PC-9 (cell line): Measurements from ENCODE around the gene MISP. TPM values are rescaled to one million over a fixed set of nuclear protein-coding genes. Genes with fewer than 3 reads are reported as not detected.

Source experiments
- BruUV-seq: library from RNA; stranded (reverse); fragments of 400-500 nt; replicated peaks from 2 replicates; lab custom pipeline; 2021; lab: Mats Ljungman, UMichigan
- CTCF ChIA-PET: fragments of 300-600 bp; sonication (Branson Sonifier 250); formaldehyde crosslinking; loops from one replicate; lab custom pipeline; 2022; ENCODE audit warnings: antibody characterized with exemption; lab: Charles Lee
- POLR2A ChIA-PET: fragments of 300-600 bp; sonication (Branson Sonifier 250); formaldehyde crosslinking; loops from one replicate; lab custom pipeline; 2022; ENCODE audit warnings: antibody characterized with exemption; ENCODE audit not compliant: unreplicated experiment; lab: Charles Lee
- DNase-seq, 2 experiments: peaks; one replicate each; pipeline versions ENCODE4 v3.0.0 to v3.0.0-alpha.2; 2015 to 2022; ENCODE audit warnings: mixed read lengths in 1 of 2
- H2AFZ ChIP-seq: fragments of 200-600 bp; sonication (generic); 2 replicates; pipeline ENCODE4 v1.8.1; 2017; ENCODE audit warnings: antibody characterized with exemption
- H3F3A ChIP-seq: fragments of 200-600 bp; sonication (generic); 2 replicates; pipeline ENCODE4 v1.8.1; 2017; ENCODE audit warnings: antibody characterized with exemption, mild to moderate bottlenecking, low read depth; ENCODE audit not compliant: insufficient read depth
- H3K27ac ChIP-seq: fragments of 200-600 bp; sonication (generic); 2 replicates; pipeline ENCODE4 v1.6.1; 2016; ENCODE audit warnings: mixed run types
- H3K27me3 ChIP-seq: fragments of 200-600 bp; sonication (generic); 2 replicates; pipeline ENCODE4 v1.6.1; 2016; ENCODE audit warnings: low read depth, mixed run types; ENCODE audit not compliant: insufficient read depth
- H3K36me3 ChIP-seq: fragments of 200-600 bp; sonication (generic); 2 replicates; pipeline ENCODE4 v1.6.1; 2016; ENCODE audit warnings: low read depth, mixed run types
- H3K4me1 ChIP-seq: fragments of 200-600 bp; sonication (generic); replicated peaks from 2 replicates; pipeline ENCODE4 v1.6.1; 2016; ENCODE audit warnings: mixed run types; ENCODE audit not compliant: insufficient read depth
- H3K4me2 ChIP-seq: fragments of 200-600 bp; sonication (generic); 2 replicates; pipeline ENCODE4 v1.6.1; 2017; ENCODE audit warnings: mixed run types
- H3K4me3 ChIP-seq: fragments of 200-600 bp; sonication (generic); 2 replicates; pipeline ENCODE4 v1.6.1; 2016; ENCODE audit warnings: mixed run types
- H3K79me2 ChIP-seq: fragments of 200-600 bp; sonication (generic); 2 replicates; pipeline ENCODE4 v1.6.1; 2017; ENCODE audit warnings: low read depth, mixed run types
- H3K9me2 ChIP-seq: fragments of 200-600 bp; sonication (generic); 2 replicates; pipeline ENCODE4 v1.8.1; 2017; ENCODE audit warnings: mild to moderate bottlenecking; ENCODE audit not compliant: insufficient read depth
- H3K9me3 ChIP-seq: fragments of 200-600 bp; sonication (generic); 2 replicates; pipeline ENCODE4 v1.8.1; 2016; ENCODE audit warnings: low read depth; ENCODE audit not compliant: insufficient read depth
- H4K20me1 ChIP-seq: fragments of 200-600 bp; sonication (generic); 2 replicates; pipeline ENCODE4 v1.8.1; 2017; ENCODE audit not compliant: insufficient read depth
- CTCF ChIP-seq: fragments of 200-600 bp; sonication (generic); conservative IDR thresholded peaks from 2 replicates; pipeline ENCODE4 v1.6.1; 2017; ENCODE audit warnings: mixed run types, antibody characterized with exemption, mild to moderate bottlenecking, moderate library complexity
- EZH2 ChIP-seq: fragments of 200-600 bp; sonication (generic); IDR thresholded peaks from 2 replicates; pipeline ENCODE4 v1.8.0; 2017; ENCODE audit warnings: antibody characterized with exemption, low read depth
- intact Hi-C: fragments of 100-400 bp; cut with micrococcal nuclease; formaldehyde crosslinking; loops from one replicate; pipeline ENCODE4 v1.10.0; 2022; ENCODE audit not compliant: unreplicated experiment
- total RNA-seq: library from RNA; stranded (reverse); gene quantifications from 2 replicates; pipeline ENCODE4 v1.2.3, GENCODE V29; 2021

MISP gene
- total RNA-seq, 1 experiment from 2014 or later: 91.6 TPM

- Histone ChIP-seq H3K27ac (no peak overlapping the region), H3K79me2 (no peaks in the 10 kb centered on the region), H3K4me1 (no peaks in the 10 kb centered on the region), H3K9me2 (no peaks in the 10 kb centered on the region), H3F3A (peaks cover 27% of the 10 kb centered on the region; the same call in 1 of the 2 replicates), H2AFZ (no peak overlapping the region), H4K20me1 (0 out of 2 replicates have a peak, but pooled peaks cover 9% of the 10 kb centered on the region), H3K4me2 (no peak overlapping the region), H3K36me3 (0 out of 2 replicates have a peak, but pooled peaks cover 8% of the 10 kb centered on the region), H3K27me3 (no peaks in the 10 kb centered on the region), H3K9me3 (no peaks in the 10 kb centered on the region), H3K4me3 (no peak overlapping the region)
- TF ChIP-seq CTCF: no peak
- TF ChIP-seq EZH2: no peak
- ChIA-PET CTCF (no interaction called here), POLR2A (no interaction called here)
- no peak for DNase-seq
- no TSS peak for BruUV-seq
- intact Hi-C loops: no loop called here
Observed at GRCh38 chr19:765179-765738, 14.3 kb downstream of the MISP start.

- no peaks in the 10 kb centered on the region for H3K9me2 ChIP-seq
- ChIA-PET CTCF (no interaction called here), POLR2A (no interaction called here)
- no peak overlapping the region for H2AFZ ChIP-seq
- no peaks in the 10 kb centered on the region for H3K4me1 ChIP-seq
- no peaks in the 10 kb centered on the region for H3K9me3 ChIP-seq
- peaks cover 37% of the 10 kb centered on the region; the same call in 1 of the 2 replicates for H3F3A ChIP-seq
- intact Hi-C loops: no loop called here
- no peak overlapping the region for H3K4me2 ChIP-seq
- TF ChIP-seq CTCF (no peak), EZH2 (no peak)
- no peak overlapping the region for H3K27ac ChIP-seq
- 0 out of 2 replicates have a peak, but pooled peaks cover 7% of the 10 kb centered on the region for H4K20me1 ChIP-seq
- BruUV-seq: no TSS peak
- H3K36me3 ChIP-seq: 0 out of 2 replicates have a peak, but pooled peaks cover 8% of the 10 kb centered on the region
- H3K27me3 ChIP-seq: no peaks in the 10 kb centered on the region
- no peak overlapping the region for H3K4me3 ChIP-seq
- DNase-seq: peak in 1 of 2 experiments; percentile 51
- H3K79me2 ChIP-seq: no peaks in the 10 kb centered on the region
Observed at GRCh38 chr19:768424-768823, 17.5 kb downstream of the MISP start.

- H3K79me2 ChIP-seq: no peaks in the 10 kb centered on the region
- no peaks in the 10 kb centered on the region for H3K9me2 ChIP-seq
- no peak overlapping the region for H3K27ac ChIP-seq
- no peak for TF ChIP-seq EZH2
- no peak overlapping the region for H2AFZ ChIP-seq
- BruUV-seq: no TSS peak
- no peaks in the 10 kb centered on the region for H4K20me1 ChIP-seq
- H3K4me3 ChIP-seq: no peak overlapping the region
- ChIA-PET POLR2A (no interaction called here), CTCF (interaction anchor here (0.6 kb wide), 3 partner anchors 64 to 214 kb away, joined by 3 to 4 read pairs (median 3); no protein-coding TSS in a partner anchor)
- no peaks in the 10 kb centered on the region for H3K4me1 ChIP-seq
- no peak overlapping the region for H3K4me2 ChIP-seq
- H3F3A ChIP-seq: peaks cover 34% of the 10 kb centered on the region; the same call in 1 of the 2 replicates
- no peaks in the 10 kb centered on the region for H3K9me3 ChIP-seq
- intact Hi-C loops: loop anchor here (1.0 to 2.0 kb wide), 4 partner anchors 27 to 152 kb away; partner anchors contain the start of gene PTBP1
- no peaks in the 10 kb centered on the region for H3K36me3 ChIP-seq
- DNase-seq: no peak
- H3K27me3 ChIP-seq: no peaks in the 10 kb centered on the region
Observed at GRCh38 chr19:769616-770015, 18.7 kb downstream of the MISP start.
